ENCODE data around the gene ISG15. TPM values are rescaled to one million over a fixed set of nuclear protein-coding genes. Genes with fewer than 3 reads are reported as not detected.

The ISG15 gene
- total RNA-seq, 1 donor from 2014 or later = 14.3 TPM

DNA sequence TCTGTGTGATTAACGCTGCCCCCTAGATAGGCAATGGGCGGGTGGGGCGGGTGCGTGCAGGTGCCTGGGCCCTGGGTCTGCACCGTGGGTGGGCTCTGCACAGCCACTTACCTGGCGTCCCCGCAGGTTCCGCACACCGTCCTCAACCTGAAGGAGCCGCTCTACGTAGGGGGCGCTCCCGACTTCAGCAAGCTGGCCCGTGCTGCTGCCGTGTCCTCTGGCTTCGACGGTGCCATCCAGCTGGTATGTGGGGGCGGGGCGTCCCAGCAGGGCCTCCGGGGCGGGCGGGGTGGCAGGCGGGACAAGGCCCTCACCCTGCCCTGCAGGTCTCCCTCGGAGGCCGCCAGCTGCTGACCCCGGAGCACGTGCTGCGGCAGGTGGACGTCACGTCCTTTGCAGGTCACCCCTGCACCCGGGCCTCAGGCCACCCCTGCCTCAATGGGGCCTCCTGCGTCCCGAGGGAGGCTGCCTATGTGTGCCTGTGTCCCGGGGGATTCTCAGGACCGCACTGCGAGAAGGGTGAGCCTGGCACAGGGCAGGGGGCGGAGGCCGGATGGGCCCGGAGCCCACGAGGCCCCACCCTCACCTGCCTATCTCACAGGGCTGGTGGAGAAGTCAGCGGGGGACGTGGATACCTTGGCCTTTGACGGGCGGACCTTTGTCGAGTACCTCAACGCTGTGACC is 38.0 kb downstream of the ISG15 start:
- TF ChIP-seq, protein P1, sequence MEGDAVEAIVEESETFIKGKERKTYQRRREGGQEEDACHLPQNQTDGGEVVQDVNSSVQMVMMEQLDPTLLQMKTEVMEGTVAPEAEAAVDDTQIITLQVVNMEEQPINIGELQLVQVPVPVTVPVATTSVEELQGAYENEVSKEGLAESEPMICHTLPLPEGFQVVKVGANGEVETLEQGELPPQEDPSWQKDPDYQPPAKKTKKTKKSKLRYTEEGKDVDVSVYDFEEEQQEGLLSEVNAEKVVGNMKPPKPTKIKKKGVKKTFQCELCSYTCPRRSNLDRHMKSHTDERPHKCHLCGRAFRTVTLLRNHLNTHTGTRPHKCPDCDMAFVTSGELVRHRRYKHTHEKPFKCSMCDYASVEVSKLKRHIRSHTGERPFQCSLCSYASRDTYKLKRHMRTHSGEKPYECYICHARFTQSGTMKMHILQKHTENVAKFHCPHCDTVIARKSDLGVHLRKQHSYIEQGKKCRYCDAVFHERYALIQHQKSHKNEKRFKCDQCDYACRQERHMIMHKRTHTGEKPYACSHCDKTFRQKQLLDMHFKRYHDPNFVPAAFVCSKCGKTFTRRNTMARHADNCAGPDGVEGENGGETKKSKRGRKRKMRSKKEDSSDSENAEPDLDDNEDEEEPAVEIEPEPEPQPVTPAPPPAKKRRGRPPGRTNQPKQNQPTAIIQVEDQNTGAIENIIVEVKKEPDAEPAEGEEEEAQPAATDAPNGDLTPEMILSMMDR (IDR thresholded peaks at IDR 0.05; ENCODE audit: unreplicated experiment) = no peak
- DNase-seq (ENCODE audit: low spot score, unreplicated experiment) = no peak
- no peak overlapping the region for H3K4me3 Mint-ChIP-seq (ENCODE audit: low read depth)
- H3K27me3 Mint-ChIP-seq = no peaks in the 10 kb centered on the region
- no peaks in the 10 kb centered on the region for H3K4me1 Mint-ChIP-seq (ENCODE audit: low read depth)
- no peaks in the 10 kb centered on the region for H3K9me3 Mint-ChIP-seq (ENCODE audit: low read depth)
- H3K27ac Mint-ChIP-seq = no peak overlapping the region
- H3K36me3 Mint-ChIP-seq (ENCODE audit: insufficient read depth) = peaks cover 19% of the 10 kb centered on the region

DNA sequence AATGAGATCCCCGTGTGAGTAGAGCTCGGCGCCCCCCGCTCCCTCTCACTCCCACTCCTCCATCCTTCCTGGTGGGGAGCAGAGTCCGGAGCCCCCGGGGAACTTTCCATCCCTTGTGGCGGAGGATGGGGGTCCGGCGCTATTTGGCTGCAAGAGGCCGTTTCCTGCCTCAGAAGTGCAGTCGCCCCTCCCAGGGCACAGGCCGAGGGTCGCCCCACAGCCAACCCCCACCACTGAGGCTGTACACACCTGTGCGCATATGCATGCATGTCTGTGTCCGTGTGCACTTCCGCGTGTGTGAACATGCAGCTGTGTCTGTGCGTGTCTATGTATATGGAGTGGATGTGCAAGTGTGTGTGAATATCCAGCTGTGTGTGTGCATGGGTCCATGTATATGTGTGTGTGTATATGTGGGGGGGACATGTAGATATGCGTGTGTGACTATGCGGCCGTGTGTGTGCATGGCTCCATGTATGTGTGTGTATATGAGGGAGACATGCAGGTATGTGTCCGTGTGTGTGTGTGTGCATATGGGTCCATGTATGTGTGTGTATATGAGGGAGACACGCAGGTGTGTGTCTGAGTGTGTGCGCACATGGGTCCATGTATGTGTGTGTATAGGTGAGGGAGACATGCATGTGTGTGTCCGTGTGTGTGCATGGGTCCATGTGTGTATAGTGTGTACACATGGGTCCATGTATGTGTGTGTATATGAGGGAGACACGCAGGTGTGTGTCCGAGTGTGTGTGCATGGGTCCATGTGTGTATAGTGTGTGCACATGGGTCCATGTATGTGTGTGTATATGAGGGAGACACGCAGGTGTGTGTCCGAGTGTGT is 38.9 kb downstream of the ISG15 start:
- Mint-ChIP-seq H3K9me3 (ENCODE audit: low read depth) (no peaks in the 10 kb centered on the region), H3K4me1 (ENCODE audit: low read depth) (no peaks in the 10 kb centered on the region), H3K4me3 (ENCODE audit: low read depth) (no peak overlapping the region), H3K27ac (no peak overlapping the region), H3K27me3 (peaks cover 2% of the 10 kb centered on the region), H3K36me3 (ENCODE audit: insufficient read depth) (peaks cover 18% of the 10 kb centered on the region)
- TF ChIP-seq, protein P1 (IDR thresholded peaks at IDR 0.05; ENCODE audit: unreplicated experiment) = no peak
- DNase-seq (ENCODE audit: low spot score, unreplicated experiment) = no peak

DNA sequence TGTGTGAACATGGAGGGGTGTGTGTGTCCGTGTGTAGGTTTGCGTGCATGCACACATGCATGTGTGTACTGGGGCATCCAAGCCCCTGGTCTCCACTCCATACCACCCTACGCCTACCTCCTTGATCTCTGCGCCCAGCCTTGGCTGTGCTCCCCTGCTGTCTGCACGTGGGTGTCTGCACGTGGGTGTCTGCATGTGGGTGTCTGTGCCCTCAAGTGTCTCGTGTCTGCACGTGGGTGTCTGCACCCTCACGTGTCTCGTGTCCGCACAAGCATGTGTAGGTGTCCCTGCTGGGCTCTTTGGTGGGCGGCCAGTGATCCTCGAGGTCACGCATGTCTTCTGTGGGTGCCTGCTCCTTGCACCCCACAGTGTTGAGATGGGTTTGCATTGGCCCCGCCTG is 39.7 kb downstream of the ISG15 start:
- TF ChIP-seq, protein P1 (IDR thresholded peaks at IDR 0.05; ENCODE audit: unreplicated experiment) = no peak
- DNase-seq (ENCODE audit: low spot score, unreplicated experiment) = no peak
- Mint-ChIP-seq H3K9me3 (ENCODE audit: low read depth) (no peaks in the 10 kb centered on the region), H3K36me3 (ENCODE audit: insufficient read depth) (peaks cover 16% of the 10 kb centered on the region), H3K4me1 (ENCODE audit: low read depth) (no peaks in the 10 kb centered on the region), H3K4me3 (ENCODE audit: low read depth) (no peak overlapping the region), H3K27ac (no peak overlapping the region), H3K27me3 (peaks cover 6% of the 10 kb centered on the region)

DNA sequence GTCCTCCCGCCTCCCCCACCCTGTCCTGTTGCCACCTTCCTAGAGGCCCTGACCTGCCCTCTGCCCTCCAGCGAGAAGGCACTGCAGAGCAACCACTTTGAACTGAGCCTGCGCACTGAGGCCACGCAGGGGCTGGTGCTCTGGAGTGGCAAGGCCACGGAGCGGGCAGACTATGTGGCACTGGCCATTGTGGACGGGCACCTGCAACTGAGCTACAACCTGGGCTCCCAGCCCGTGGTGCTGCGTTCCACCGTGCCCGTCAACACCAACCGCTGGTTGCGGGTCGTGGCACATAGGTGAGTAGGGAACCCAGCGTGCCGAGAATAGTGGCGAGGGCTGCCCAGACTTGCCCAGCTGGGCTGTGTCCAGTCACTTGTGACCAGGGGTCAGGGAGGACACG is 40.4 kb downstream of the ISG15 start:
- Mint-ChIP-seq H3K36me3 (ENCODE audit: insufficient read depth) (peaks cover 16% of the 10 kb centered on the region), H3K4me1 (ENCODE audit: low read depth) (peaks cover 3% of the 10 kb centered on the region), H3K27ac (no peak overlapping the region), H3K27me3 (peaks cover 12% of the 10 kb centered on the region), H3K4me3 (ENCODE audit: low read depth) (no peak overlapping the region), H3K9me3 (ENCODE audit: low read depth) (no peaks in the 10 kb centered on the region)
- no peak for DNase-seq (ENCODE audit: low spot score, unreplicated experiment)
- TF ChIP-seq, protein P1 (IDR thresholded peaks at IDR 0.05; ENCODE audit: unreplicated experiment) = no peak

DNA sequence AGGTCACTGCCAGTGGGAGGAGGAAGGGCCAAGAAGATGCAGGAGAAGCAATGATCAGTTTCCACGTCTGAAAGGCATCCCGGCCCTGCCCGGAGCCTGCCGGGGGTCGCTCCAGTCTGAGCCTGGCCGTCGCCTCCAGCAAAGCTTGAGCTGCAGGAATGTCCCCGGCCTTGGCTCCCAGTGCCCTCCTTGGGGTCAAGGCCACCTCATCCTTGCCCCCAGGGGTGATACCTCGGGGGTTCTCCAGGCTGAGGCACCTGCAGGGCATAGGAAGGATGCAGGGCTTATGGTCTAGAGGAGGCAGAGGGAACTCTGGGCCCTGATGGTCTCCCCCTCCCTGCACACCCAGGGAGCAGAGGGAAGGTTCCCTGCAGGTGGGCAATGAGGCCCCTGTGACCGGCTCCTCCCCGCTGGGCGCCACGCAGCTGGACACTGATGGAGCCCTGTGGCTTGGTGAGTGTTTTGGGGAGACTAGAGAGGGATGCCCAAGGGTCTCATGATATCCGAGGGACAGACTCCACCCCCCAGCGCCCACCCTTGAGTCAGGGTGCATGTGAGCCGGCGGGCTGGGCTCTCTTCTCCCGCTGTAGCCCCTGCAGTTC is 40.9 kb downstream of the ISG15 start:
- Mint-ChIP-seq H3K4me3 (ENCODE audit: low read depth) (no peak overlapping the region), H3K9me3 (ENCODE audit: low read depth) (no peaks in the 10 kb centered on the region), H3K4me1 (ENCODE audit: low read depth) (peaks cover 4% of the 10 kb centered on the region), H3K27ac (no peak overlapping the region), H3K27me3 (peaks cover 16% of the 10 kb centered on the region), H3K36me3 (ENCODE audit: insufficient read depth) (peaks cover 16% of the 10 kb centered on the region)
- TF ChIP-seq, protein P1 (IDR thresholded peaks at IDR 0.05; ENCODE audit: unreplicated experiment) = no peak
- no peak for DNase-seq (ENCODE audit: low spot score, unreplicated experiment)

Measured in progenitor cell of endocrine pancreas (in vitro differentiated cells).